HepG2 (cell line): ENCODE data around the gene TEX30. TPM values are rescaled to one million over a fixed set of nuclear protein-coding genes. Genes with fewer than 3 reads are reported as not detected.

Experiments used
- ETV5 ChIP-seq: IDR thresholded peaks from 2 replicates; pipeline ENCODE4 v1.6.1; 2018; ENCODE audit warnings: missing biosample characterization, missing genetic modification reagents, inconsistent platforms, borderline replicate concordance
- ETV6 ChIP-seq: sonication (generic); formaldehyde crosslinking; conservative IDR thresholded peaks from 2 replicates; pipeline ENCODE4 v1.4.0; 2020; ENCODE audit warnings: missing genetic modification reagents
- FOXJ3 ChIP-seq: sonication (generic); formaldehyde crosslinking; IDR thresholded peaks from 2 replicates; pipeline ENCODE4 v1.4.0; 2020; ENCODE audit warnings: missing genetic modification reagents, mild to moderate bottlenecking, borderline replicate concordance
- HOXD1 ChIP-seq: sonication (generic); formaldehyde crosslinking; IDR thresholded peaks from 2 replicates; pipeline ENCODE4 v1.5.0; 2020; ENCODE audit warnings: missing genetic modification reagents
- MEIS2 ChIP-seq: sonication (generic); formaldehyde crosslinking; IDR thresholded peaks from 2 replicates; pipeline ENCODE4 v1.9.0; 2021; ENCODE audit warnings: mild to moderate bottlenecking, missing genetic modification reagents
- PLRG1 ChIP-seq: fragments of 450-650 bp; conservative IDR thresholded peaks from 2 replicates; pipeline ENCODE4 v1.6.1; 2016
- SIN3A ChIP-seq: IDR thresholded peaks from 2 replicates; pipeline ENCODE4 v1.6.1; 2011; ENCODE audit warnings: low read depth, mild to moderate bottlenecking, control low read depth, low read length, borderline replicate concordance
- ZBTB3 ChIP-seq: sonication (generic); formaldehyde crosslinking; IDR thresholded peaks from 2 replicates; pipeline ENCODE4 v1.4.0; 2020; ENCODE audit warnings: low read depth, mild to moderate bottlenecking, moderate library complexity, missing genetic modification reagents, borderline replicate concordance
- ZNF160 ChIP-seq: sonication (generic); formaldehyde crosslinking; IDR thresholded peaks from 2 replicates; pipeline ENCODE4 v1.8.0; 2022; ENCODE audit warnings: mild to moderate bottlenecking, inconsistent platforms, missing genetic modification reagents
- ZNF274 ChIP-seq: sonication (generic); formaldehyde crosslinking; IDR thresholded peaks from 2 replicates; pipeline ENCODE4 v1.5.1; 2020; ENCODE audit warnings: mild to moderate bottlenecking, missing genetic modification reagents
- ZNF510 ChIP-seq: sonication (generic); formaldehyde crosslinking; IDR thresholded peaks from 2 replicates; pipeline ENCODE4 v1.4.0; 2020; ENCODE audit warnings: low read depth, mild to moderate bottlenecking, missing genetic modification reagents
- polyA plus RNA-seq, 8 experiments: library from polyadenylated mRNA; depleted of rRNA in 3 of 8; stranded (reverse) in 7 of 8; unstranded in 1 of 8; fragments of >200 nt; fragmentation: Illumina TruSeq in 4 of 8; extraction: Trizol in 4 of 8; gene quantifications; 2 replicates each; pipeline versions ENCODE4 v1.2.1 to v1.2.3, GENCODE V29; 2011 to 2016; ENCODE audit warnings: low read depth in 4 of 8, missing spikeins in 1 of 8, mixed read lengths in 1 of 8; ENCODE audit not compliant: insufficient read depth in 1 of 8
- total RNA-seq, 5 experiments: library from RNA; depleted of rRNA; stranded (reverse); fragments of >200 nt; fragmentation: Illumina TruSeq; extraction: Trizol; gene quantifications; 2 replicates each; pipeline ENCODE4 v1.2.3, GENCODE V29; 2016; ENCODE audit warnings: low read depth in 1 of 5
- TF ChIP-seq, protein P1 (sequence below): sonication (generic); formaldehyde crosslinking; IDR thresholded peaks from 2 replicates; pipeline ENCODE4 v1.8.0; 2022; ENCODE audit warnings: mild to moderate bottlenecking, missing genetic modification reagents, borderline replicate concordance
- TF ChIP-seq, protein P2 (sequence below): sonication (generic); formaldehyde crosslinking; IDR thresholded peaks from 2 replicates; pipeline ENCODE4 v1.5.0; 2020; ENCODE audit warnings: mild to moderate bottlenecking, missing genetic modification reagents
- TF ChIP-seq, protein P3 (sequence below): sonication (generic); formaldehyde crosslinking; IDR thresholded peaks from 2 replicates; pipeline ENCODE4 v1.4.0; 2020; ENCODE audit warnings: missing genetic modification reagents, borderline replicate concordance
- TF ChIP-seq, protein P4 (sequence below): sonication (generic); formaldehyde crosslinking; IDR thresholded peaks from 2 replicates; pipeline ENCODE4 v1.4.0; 2020; ENCODE audit warnings: missing genetic modification reagents
- TF ChIP-seq, protein P5 (sequence below): sonication (generic); formaldehyde crosslinking; IDR thresholded peaks from 2 replicates; pipeline ENCODE4 v1.4.0; 2020; ENCODE audit warnings: missing genetic modification reagents

The TEX30 gene
- total and polyA plus RNA-seq, 2 of the 13 experiments (the other 11 are each of a cell fraction or from before 2014, with no cell fraction given), result 0.60 to 1.2 TPM

DNA sequence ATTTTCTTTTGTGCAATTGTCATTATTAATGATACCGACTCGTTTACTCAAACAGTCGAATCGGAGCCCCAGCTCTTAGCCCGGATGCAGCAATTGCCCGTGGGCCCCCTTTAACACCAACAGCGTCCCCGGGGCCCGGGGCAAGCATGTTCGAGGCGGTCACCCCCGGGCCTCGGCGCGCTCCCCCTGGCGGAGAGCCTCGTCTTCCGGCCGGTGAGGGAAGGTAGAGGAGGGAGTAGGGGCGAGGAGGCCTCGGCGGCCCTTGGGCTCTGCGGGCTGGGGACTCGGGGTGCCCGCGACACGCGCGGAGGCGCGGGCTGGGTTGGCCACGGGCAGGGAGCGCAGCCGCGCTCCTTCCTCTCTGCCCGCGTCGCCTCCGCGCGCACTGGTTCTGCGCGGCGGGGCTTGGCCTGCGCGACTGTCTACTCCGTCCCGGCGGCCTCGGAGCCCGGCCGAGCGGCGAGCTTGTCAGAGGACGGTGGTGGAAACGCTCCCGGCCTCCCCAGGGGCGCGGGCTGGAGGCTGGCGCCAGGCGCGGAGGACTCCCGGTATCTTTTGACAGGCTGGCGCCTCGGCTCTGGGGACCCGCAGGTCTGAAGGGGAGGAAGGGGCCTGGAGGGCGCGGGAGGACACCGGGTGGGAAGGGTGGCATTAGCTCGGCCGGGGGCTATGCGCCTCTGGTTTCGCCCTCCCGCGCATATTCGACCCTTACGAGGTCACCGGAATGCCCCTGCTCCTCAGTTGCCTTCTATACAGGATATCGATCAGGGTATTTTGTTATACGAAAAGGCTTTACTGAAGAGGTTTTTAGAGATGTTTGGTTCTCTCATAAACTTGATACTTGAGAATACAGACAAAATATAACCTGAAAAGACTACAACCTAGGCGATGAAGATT lies 26.8 kb upstream of the TEX30 start (continued):
- TF ChIP-seq PLRG1 (no peak), ZBTB3 (CRISPR knock-in tag) (0 out of 2 replicates have a peak, but pooled peaks have one; percentile 37), SIN3A (0 out of 2 replicates have a peak, but pooled peaks have one; percentile 30), ETV5 (CRISPR knock-in tag) (peak; percentile 92), ETV6 (CRISPR knock-in tag) (0 out of 2 replicates have a peak, but pooled peaks have one; percentile 27), MEIS2 (peak; percentile 74), ZNF274 (peak; percentile 64; the same call in 1 of the 2 replicates), HOXD1 (CRISPR knock-in tag) (0 out of 2 replicates have a peak, but pooled peaks have one; percentile 9), ZNF510 (CRISPR knock-in tag) (no peak), ZNF160 (CRISPR knock-in tag) (peak; percentile 43; the same call in 1 of the 2 replicates), FOXJ3 (no peak)
- TF ChIP-seq, protein P1, sequence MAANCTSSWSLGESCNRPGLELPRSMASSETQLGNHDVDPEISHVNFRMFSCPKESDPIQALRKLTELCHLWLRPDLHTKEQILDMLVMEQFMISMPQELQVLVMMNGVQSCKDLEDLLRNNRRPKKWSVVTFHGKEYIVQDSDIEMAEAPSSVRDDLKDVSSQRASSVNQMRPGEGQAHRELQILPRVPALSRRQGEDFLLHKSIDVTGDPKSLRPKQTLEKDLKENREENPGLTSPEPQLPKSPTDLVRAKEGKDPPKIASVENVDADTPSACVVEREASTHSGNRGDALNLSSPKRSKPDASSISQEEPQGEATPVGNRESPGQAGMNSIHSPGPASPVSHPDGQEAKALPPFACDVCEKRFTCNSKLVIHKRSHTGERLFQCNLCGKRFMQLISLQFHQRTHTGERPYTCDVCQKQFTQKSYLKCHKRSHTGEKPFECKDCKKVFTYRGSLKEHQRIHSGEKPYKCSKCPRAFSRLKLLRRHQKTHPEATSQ (CRISPR knock-in tag), result peak; percentile 77; the same call in 1 of the 2 replicates
- TF ChIP-seq, protein P2, sequence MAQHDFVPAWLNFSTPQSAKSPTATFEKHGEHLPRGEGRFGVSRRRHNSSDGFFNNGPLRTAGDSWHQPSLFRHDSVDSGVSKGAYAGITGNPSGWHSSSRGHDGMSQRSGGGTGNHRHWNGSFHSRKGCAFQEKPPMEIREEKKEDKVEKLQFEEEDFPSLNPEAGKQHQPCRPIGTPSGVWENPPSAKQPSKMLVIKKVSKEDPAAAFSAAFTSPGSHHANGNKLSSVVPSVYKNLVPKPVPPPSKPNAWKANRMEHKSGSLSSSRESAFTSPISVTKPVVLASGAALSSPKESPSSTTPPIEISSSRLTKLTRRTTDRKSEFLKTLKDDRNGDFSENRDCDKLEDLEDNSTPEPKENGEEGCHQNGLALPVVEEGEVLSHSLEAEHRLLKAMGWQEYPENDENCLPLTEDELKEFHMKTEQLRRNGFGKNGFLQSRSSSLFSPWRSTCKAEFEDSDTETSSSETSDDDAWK, result no peak
- TF ChIP-seq, protein P3, sequence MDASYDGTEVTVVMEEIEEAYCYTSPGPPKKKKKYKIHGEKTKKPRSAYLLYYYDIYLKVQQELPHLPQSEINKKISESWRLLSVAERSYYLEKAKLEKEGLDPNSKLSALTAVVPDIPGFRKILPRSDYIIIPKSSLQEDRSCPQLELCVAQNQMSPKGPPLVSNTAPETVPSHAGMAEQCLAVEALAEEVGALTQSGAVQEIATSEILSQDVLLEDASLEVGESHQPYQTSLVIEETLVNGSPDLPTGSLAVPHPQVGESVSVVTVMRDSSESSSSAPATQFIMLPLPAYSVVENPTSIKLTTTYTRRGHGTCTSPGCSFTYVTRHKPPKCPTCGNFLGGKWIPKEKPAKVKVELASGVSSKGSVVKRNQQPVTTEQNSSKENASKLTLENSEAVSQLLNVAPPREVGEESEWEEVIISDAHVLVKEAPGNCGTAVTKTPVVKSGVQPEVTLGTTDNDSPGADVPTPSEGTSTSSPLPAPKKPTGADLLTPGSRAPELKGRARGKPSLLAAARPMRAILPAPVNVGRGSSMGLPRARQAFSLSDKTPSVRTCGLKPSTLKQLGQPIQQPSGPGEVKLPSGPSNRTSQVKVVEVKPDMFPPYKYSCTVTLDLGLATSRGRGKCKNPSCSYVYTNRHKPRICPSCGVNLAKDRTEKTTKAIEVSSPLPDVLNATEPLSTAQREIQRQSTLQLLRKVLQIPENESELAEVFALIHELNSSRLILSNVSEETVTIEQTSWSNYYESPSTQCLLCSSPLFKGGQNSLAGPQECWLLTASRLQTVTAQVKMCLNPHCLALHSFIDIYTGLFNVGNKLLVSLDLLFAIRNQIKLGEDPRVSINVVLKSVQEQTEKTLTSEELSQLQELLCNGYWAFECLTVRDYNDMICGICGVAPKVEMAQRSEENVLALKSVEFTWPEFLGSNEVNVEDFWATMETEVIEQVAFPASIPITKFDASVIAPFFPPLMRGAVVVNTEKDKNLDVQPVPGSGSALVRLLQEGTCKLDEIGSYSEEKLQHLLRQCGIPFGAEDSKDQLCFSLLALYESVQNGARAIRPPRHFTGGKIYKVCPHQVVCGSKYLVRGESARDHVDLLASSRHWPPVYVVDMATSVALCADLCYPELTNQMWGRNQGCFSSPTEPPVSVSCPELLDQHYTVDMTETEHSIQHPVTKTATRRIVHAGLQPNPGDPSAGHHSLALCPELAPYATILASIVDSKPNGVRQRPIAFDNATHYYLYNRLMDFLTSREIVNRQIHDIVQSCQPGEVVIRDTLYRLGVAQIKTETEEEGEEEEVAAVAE (CRISPR knock-in tag), result peak; percentile 93
- TF ChIP-seq, protein P4, sequence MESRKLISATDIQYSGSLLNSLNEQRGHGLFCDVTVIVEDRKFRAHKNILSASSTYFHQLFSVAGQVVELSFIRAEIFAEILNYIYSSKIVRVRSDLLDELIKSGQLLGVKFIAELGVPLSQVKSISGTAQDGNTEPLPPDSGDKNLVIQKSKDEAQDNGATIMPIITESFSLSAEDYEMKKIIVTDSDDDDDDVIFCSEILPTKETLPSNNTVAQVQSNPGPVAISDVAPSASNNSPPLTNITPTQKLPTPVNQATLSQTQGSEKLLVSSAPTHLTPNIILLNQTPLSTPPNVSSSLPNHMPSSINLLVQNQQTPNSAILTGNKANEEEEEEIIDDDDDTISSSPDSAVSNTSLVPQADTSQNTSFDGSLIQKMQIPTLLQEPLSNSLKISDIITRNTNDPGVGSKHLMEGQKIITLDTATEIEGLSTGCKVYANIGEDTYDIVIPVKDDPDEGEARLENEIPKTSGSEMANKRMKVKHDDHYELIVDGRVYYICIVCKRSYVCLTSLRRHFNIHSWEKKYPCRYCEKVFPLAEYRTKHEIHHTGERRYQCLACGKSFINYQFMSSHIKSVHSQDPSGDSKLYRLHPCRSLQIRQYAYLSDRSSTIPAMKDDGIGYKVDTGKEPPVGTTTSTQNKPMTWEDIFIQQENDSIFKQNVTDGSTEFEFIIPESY (CRISPR knock-in tag), result no peak
- TF ChIP-seq, protein P5, sequence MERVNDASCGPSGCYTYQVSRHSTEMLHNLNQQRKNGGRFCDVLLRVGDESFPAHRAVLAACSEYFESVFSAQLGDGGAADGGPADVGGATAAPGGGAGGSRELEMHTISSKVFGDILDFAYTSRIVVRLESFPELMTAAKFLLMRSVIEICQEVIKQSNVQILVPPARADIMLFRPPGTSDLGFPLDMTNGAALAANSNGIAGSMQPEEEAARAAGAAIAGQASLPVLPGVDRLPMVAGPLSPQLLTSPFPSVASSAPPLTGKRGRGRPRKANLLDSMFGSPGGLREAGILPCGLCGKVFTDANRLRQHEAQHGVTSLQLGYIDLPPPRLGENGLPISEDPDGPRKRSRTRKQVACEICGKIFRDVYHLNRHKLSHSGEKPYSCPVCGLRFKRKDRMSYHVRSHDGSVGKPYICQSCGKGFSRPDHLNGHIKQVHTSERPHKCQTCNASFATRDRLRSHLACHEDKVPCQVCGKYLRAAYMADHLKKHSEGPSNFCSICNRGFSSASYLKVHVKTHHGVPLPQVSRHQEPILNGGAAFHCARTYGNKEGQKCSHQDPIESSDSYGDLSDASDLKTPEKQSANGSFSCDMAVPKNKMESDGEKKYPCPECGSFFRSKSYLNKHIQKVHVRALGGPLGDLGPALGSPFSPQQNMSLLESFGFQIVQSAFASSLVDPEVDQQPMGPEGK (CRISPR knock-in tag), result peak; percentile 60
